DOHH2 (cell line): ENCODE measurements around the gene ANAPC13.

Experiments
- H3F3A ChIP-seq: fragments of 200-600 bp; sonication (generic), shearing (Covaris generic); 2 replicates; pipeline ENCODE4 v1.6.0; 2016; ENCODE audit warnings: antibody characterized with exemption, mild to moderate bottlenecking; ENCODE audit not compliant: control insufficient read depth, insufficient read depth
- H3K27ac ChIP-seq: fragments of 200-600 bp; sonication (generic); 2 replicates; pipeline ENCODE4 v1.5.1; 2014; ENCODE audit warnings: low read depth, mild to moderate bottlenecking, low read length, moderate library complexity
- H3K27me3 ChIP-seq: fragments of 200-600 bp; sonication (generic); 2 replicates; pipeline ENCODE4 v1.6.1; 2014; ENCODE audit warnings: mild to moderate bottlenecking, low read length, mixed read lengths; ENCODE audit not compliant: control insufficient read depth
- H3K36me3 ChIP-seq: fragments of 200-600 bp; sonication (generic); 2 replicates; pipeline ENCODE4 v1.6.1; 2014; ENCODE audit warnings: mild to moderate bottlenecking, low read length, moderate library complexity, mixed read lengths; ENCODE audit not compliant: control insufficient read depth
- H3K4me1 ChIP-seq: fragments of 200-600 bp; sonication (generic); 2 replicates; pipeline ENCODE4 v1.6.1; 2014; ENCODE audit warnings: mild to moderate bottlenecking, low read length, mixed read lengths; ENCODE audit not compliant: control insufficient read depth
- H3K4me2 ChIP-seq: fragments of 200-600 bp; sonication (generic); 2 replicates; pipeline ENCODE4 v1.6.0; 2014; ENCODE audit warnings: mild to moderate bottlenecking, low read length, moderate library complexity
- H3K4me3 ChIP-seq: fragments of 200-600 bp; sonication (generic); 2 replicates; pipeline ENCODE4 v1.5.1; 2014; ENCODE audit warnings: mild to moderate bottlenecking, low read length, mixed read lengths
- H3K79me2 ChIP-seq: fragments of 200-600 bp; sonication (generic); 2 replicates; pipeline ENCODE4 v1.6.1; 2014; ENCODE audit warnings: mild to moderate bottlenecking, low read length, mixed read lengths; ENCODE audit not compliant: control insufficient read depth
- H3K9me2 ChIP-seq: fragments of 200-600 bp; sonication (generic); replicated peaks from 2 replicates; pipeline ENCODE4 v1.6.1; 2014; ENCODE audit warnings: mild to moderate bottlenecking, low read length, mixed read lengths; ENCODE audit not compliant: control insufficient read depth
- H3K9me3 ChIP-seq: fragments of 200-600 bp; sonication (generic); 2 replicates; pipeline ENCODE4 v1.6.1; 2014; ENCODE audit warnings: antibody characterized with exemption, low read length, mixed read lengths; ENCODE audit not compliant: control insufficient read depth, insufficient read depth
- H4K20me1 ChIP-seq: fragments of 200-600 bp; sonication (generic); 2 replicates; pipeline ENCODE4 v1.6.0; 2014; ENCODE audit warnings: low read depth, mild to moderate bottlenecking, antibody characterized with exemption, low read length, moderate library complexity; ENCODE audit not compliant: control insufficient read depth, insufficient read depth
- EZH2phosphoT487 ChIP-seq: fragments of 200-600 bp; sonication (generic); IDR thresholded peaks from 2 replicates; pipeline ENCODE4 v1.6.1; 2017; ENCODE audit warnings: borderline replicate concordance, mild to moderate bottlenecking, antibody characterized with exemption, low read length, moderate library complexity, mixed read lengths
- TF ChIP-seq, protein P1 (sequence below): fragments of 200-600 bp; sonication (generic); IDR thresholded peaks from one replicate; pipeline ENCODE4 v1.5.1; 2014; ENCODE audit warnings: antibody characterized with exemption, mild to moderate bottlenecking, low read depth, low read length; ENCODE audit not compliant: poor library complexity, severe bottlenecking

Gene ANAPC13

DNA sequence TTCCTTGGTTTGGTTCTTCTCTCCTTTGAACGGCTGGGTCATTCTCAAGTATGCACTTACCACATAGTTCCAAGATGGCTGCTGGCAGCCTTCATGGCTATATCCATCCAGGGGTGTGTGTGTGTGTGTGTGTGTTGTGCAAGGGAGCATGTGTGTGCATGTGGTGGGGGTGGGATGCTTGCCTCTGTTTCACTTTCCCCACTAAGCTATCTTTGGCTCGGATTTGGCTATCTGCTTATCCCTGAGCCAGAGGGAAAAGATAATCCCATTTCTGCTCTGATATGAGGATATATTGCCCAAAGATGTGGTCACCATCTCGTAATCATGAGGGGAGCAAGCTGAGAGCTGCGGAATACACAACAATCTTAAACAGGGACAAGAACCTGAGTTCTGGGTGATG lies 26.2 kb downstream of the ANAPC13 start:
- no peaks in the 10 kb centered on the region for H3K79me2 ChIP-seq
- no peaks in the 10 kb centered on the region for H3F3A ChIP-seq
- H4K20me1 ChIP-seq, result no peaks in the 10 kb centered on the region
- no peaks in the 10 kb centered on the region for H3K4me1 ChIP-seq
- H3K9me3 ChIP-seq, result no peaks in the 10 kb centered on the region
- H3K36me3 ChIP-seq, result no peaks in the 10 kb centered on the region
- TF ChIP-seq, protein P1, sequence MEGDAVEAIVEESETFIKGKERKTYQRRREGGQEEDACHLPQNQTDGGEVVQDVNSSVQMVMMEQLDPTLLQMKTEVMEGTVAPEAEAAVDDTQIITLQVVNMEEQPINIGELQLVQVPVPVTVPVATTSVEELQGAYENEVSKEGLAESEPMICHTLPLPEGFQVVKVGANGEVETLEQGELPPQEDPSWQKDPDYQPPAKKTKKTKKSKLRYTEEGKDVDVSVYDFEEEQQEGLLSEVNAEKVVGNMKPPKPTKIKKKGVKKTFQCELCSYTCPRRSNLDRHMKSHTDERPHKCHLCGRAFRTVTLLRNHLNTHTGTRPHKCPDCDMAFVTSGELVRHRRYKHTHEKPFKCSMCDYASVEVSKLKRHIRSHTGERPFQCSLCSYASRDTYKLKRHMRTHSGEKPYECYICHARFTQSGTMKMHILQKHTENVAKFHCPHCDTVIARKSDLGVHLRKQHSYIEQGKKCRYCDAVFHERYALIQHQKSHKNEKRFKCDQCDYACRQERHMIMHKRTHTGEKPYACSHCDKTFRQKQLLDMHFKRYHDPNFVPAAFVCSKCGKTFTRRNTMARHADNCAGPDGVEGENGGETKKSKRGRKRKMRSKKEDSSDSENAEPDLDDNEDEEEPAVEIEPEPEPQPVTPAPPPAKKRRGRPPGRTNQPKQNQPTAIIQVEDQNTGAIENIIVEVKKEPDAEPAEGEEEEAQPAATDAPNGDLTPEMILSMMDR, result no peak
- no peak for TF ChIP-seq EZH2phosphoT487
- H3K4me2 ChIP-seq, result no peak overlapping the region
- no peak overlapping the region for H3K27ac ChIP-seq
- H3K4me3 ChIP-seq, result no peak overlapping the region
- peaks cover 14% of the 10 kb centered on the region for H3K27me3 ChIP-seq
- no peaks in the 10 kb centered on the region for H3K9me2 ChIP-seq

DNA sequence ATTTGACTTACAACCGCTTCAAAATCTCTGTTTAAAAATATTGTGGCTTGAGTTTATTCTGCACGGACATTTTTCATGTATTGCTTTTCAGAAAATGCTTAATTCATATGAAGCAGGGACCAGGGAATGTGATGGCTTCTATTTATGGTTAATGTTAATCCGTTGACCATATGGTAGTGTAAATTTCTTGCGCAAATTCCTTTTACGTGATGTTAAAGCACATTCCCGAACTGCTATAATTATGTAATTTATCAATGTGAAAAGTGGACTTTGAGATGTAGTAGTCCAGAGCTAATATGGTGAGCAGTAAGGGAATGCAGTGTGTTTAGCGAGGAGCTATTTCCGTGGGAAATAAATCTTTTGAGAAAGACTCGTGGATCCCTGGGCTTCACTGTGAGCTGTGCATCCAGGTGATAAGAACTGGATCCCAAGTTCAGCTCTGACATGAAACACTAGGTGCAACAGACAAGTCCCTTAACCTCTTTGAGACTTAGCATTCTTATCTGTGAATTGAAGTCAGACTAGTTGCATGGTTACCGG lies 27.3 kb downstream of the ANAPC13 start:
- H3K27me3 ChIP-seq, result peaks cover 23% of the 10 kb centered on the region
- no peak overlapping the region for H3K27ac ChIP-seq
- H4K20me1 ChIP-seq, result no peaks in the 10 kb centered on the region
- no peaks in the 10 kb centered on the region for H3K9me2 ChIP-seq
- no peak overlapping the region for H3K4me2 ChIP-seq
- no peaks in the 10 kb centered on the region for H3K4me1 ChIP-seq
- TF ChIP-seq, protein P1, result no peak
- no peak for TF ChIP-seq EZH2phosphoT487
- H3F3A ChIP-seq, result no peaks in the 10 kb centered on the region
- no peaks in the 10 kb centered on the region for H3K36me3 ChIP-seq
- H3K79me2 ChIP-seq, result no peaks in the 10 kb centered on the region
- H3K4me3 ChIP-seq, result no peak overlapping the region
- no peaks in the 10 kb centered on the region for H3K9me3 ChIP-seq

DNA sequence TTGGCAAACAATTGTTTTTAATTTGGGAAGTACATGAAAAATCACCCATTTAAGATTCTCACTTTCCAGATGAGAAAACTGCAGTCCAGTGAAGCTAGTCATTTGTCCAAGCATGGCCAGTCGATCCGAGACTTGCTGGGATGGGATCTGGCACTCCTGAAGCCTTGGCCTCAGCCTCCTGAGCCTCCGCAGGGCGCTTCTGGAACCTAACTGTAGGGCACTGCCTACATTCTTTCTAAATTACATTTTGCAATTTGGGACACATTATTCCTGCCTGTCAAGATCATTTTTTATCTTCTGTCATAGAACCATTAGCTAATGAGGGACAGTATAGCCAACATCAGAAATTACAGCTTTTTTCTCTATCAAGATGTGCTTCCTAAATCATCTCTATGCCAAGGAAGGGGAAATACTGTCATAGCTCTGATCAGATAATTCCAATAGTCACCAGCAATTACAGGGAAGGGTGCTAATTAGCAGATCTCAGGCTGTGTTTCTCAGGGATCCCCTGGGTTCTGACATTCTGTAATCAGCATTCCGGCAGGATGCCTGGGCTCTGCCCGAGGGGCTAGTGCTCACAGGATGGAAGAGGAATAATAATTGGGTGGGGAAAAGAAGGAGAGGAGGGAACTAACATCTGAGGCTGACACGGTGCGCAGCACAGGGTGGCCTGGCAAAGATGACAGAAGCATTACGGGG lies 28.3 kb downstream of the ANAPC13 start:
- Histone ChIP-seq H3K4me3 (no peak overlapping the region), H3K9me3 (no peaks in the 10 kb centered on the region), H3K27me3 (peaks cover 25% of the 10 kb centered on the region), H3K27ac (no peak overlapping the region), H3K36me3 (no peaks in the 10 kb centered on the region), H3K4me2 (no peak overlapping the region), H4K20me1 (no peaks in the 10 kb centered on the region), H3K79me2 (no peaks in the 10 kb centered on the region), H3K9me2 (no peaks in the 10 kb centered on the region), H3K4me1 (no peaks in the 10 kb centered on the region), H3F3A (no peaks in the 10 kb centered on the region)
- no peak for TF ChIP-seq EZH2phosphoT487
- TF ChIP-seq, protein P1, result no peak
